IPS-NIHi11 (cell line): ENCODE results near the gene B4GALT2.
A peak's percentile ranks its signal among the peaks of the same experiment; 100 is the strongest.

Experiments used
- DNase-seq: peaks from one replicate; pipeline ENCODE4 v3.0.0; 2012; ENCODE audit warnings: mixed read lengths, low spot score

Gene B4GALT2

GRCh38 chr1:43984855-43985254, 5.8 kb downstream of the B4GALT2 start:
- DNase-seq: no peak

- DNase-seq: no peak
These were observed 7.1 kb downstream of the B4GALT2 start for GRCh38 chr1:43985984-43986595.

- DNase-seq: no peak
These were observed 7.7 kb downstream of the B4GALT2 start for GRCh38 chr1:43986712-43987111.

- DNase-seq: no peak
These were observed 8.3 kb downstream of the B4GALT2 start for GRCh38 chr1:43987159-43987902.

GRCh38 chr1:43990271-43991199, 11.5 kb downstream of the B4GALT2 start:
- no peak for DNase-seq

- DNase-seq: no peak
These were observed 12.1 kb downstream of the B4GALT2 start for GRCh38 chr1:43991200-43991475.

- peak; percentile 88 for DNase-seq
These were observed 12.6 kb downstream of the B4GALT2 start, which contains the start of gene CCDC24 for GRCh38 chr1:43991476-43992231. Gene CCDC24 (plus strand): TSS chr1:43991599. CDS start chr1:43991879, 280 bp downstream.

- DNase-seq: no peak
These were observed 13.4 kb downstream of the B4GALT2 start for GRCh38 chr1:43992232-43992995.

GRCh38 chr1:43993206-43993914, 14.3 kb downstream of the B4GALT2 start:
- DNase-seq: no peak

- no peak for DNase-seq
These were observed 15.1 kb downstream of the B4GALT2 start for GRCh38 chr1:43994071-43994470.

- DNase-seq: peak; percentile 74
These were observed 16.1 kb downstream of the B4GALT2 start for GRCh38 chr1:43994794-43995790.

GRCh38 chr1:43995984-43996732, 17.1 kb downstream of the B4GALT2 start:
- DNase-seq: no peak

GRCh38 chr1:43996733-43997115, 17.7 kb downstream of the B4GALT2 start:
- DNase-seq: no peak

- no peak for DNase-seq
These were observed 18.4 kb downstream of the B4GALT2 start for GRCh38 chr1:43997295-43997999.

GRCh38 chr1:43998000-43998378, 19.0 kb downstream of the B4GALT2 start:
- DNase-seq: no peak

- no peak for DNase-seq
These were observed 20.4 kb downstream of the B4GALT2 start for GRCh38 chr1:43999455-43999854.

- DNase-seq: no peak
These were observed 21.2 kb downstream of the B4GALT2 start for GRCh38 chr1:44000122-44000665.

- no peak for DNase-seq
These were observed 23.2 kb downstream of the B4GALT2 start for GRCh38 chr1:44002165-44002564.
